Neural cell (in vitro differentiated cells): ENCODE data around the gene TBC1D14.

Source experiments
- CTCF ChIP-seq: fragments of 450-650 bp; IDR thresholded peaks from 2 replicates; pipeline ENCODE4 v1.5.1; 2014; ENCODE audit warnings: antibody characterized with exemption, mild to moderate bottlenecking, moderate library complexity; ENCODE audit not compliant: poor library complexity, severe bottlenecking
- EZH2 ChIP-seq: fragments of 200-600, 300-800 bp; shearing (Covaris generic), sonication (generic); IDR thresholded peaks from 2 replicates; pipeline ENCODE4 v1.6.1; 2014; ENCODE audit warnings: antibody characterized with exemption, low read length, borderline replicate concordance, mild to moderate bottlenecking; ENCODE audit not compliant: insufficient read depth, poor library complexity, severe bottlenecking
- POLR2AphosphoS5 ChIP-seq: IDR thresholded peaks from 2 replicates; pipeline ENCODE4 v1.6.1; 2012
- RAD21 ChIP-seq: fragments of 450-650 bp; conservative IDR thresholded peaks from 2 replicates; pipeline ENCODE4 v1.6.1; 2014; ENCODE audit warnings: antibody characterized with exemption, mild to moderate bottlenecking, moderate library complexity
- TAF1 ChIP-seq: IDR thresholded peaks from 2 replicates; pipeline ENCODE4 v1.6.1; 2012; ENCODE audit warnings: low read depth

GRCh38 chr4:6889101-6889735 lies 20.4 kb upstream of the TBC1D14 start:
- TF ChIP-seq CTCF (no peak), EZH2 (no peak), RAD21 (no peak), TAF1 (no peak), POLR2AphosphoS5 (no peak)
